Suprapubic skin (tissue), 3 donors: Measurements from ENCODE around the gene EME2.

Experiments
- CTCF ChIP-seq, 2 donors: fragments of 200-600 bp in 1 of 2; fragments of 450-650 bp in 1 of 2; sonication (generic) in 1 of 2; IDR thresholded peaks; one replicate each; pipeline ENCODE4 v1.5.1; 2016 to 2019; ENCODE audit warnings: antibody characterized with exemption in 2 of 2, mild to moderate bottlenecking in 1 of 2, moderate library complexity in 1 of 2
- POLR2A ChIP-seq, 2 donors: fragments of 450-650 bp; IDR thresholded peaks; one replicate each; pipeline ENCODE4 v1.6.1; 2017; ENCODE audit warnings: antibody characterized with exemption in 2 of 2, mild to moderate bottlenecking in 2 of 2, moderate library complexity in 2 of 2

- TF ChIP-seq CTCF (IDR thresholded peaks at IDR 0.05) (no peak), POLR2A (IDR thresholded peaks at IDR 0.05) (no peak)
Observed at GRCh38 chr16:1761751-1762150, 10.9 kb upstream of the EME2 start.
